ENCODE measurements around the gene TBC1D24. TPM values are rescaled to one million over a fixed set of nuclear protein-coding genes. Genes with fewer than 3 reads are reported as not detected.

The TBC1D24 gene
- polyA plus RNA-seq, 3 donors, result 0.76 to 5.9 (median 2.1) TPM

GRCh38 chr16:2483939-2484897 is 9.3 kb downstream of the TBC1D24 start:
- no peak overlapping the region for H3K4me2 ChIP-seq (replicated peaks; ENCODE audit: extremely low read depth, low read length, poor library complexity, severe bottlenecking)
- peaks cover 29 to 33% of the 10 kb centered on the region in 2 donors for H3K4me1 ChIP-seq (ENCODE audit: control insufficient read depth in 1 of 2, insufficient read depth in 2 of 2, low read length in 2 of 2)
- Mint-ChIP-seq H3K36me3 (peaks cover 18 to 49% of the 10 kb centered on the region in 2 donors), H3K27ac (peak overlapping the region in 2 of 7 donors; percentile 32 to 68), H3K4me3 (no peak overlapping the region), H3K4me1 (peaks cover 48% of the 10 kb centered on the region), H3K27me3 (ENCODE audit: low read depth in 3 of 3) (peaks cover 2 to 5% (median 4%) of the 10 kb centered on the region in 3 donors), H3K9me3 (peaks cover 0 to 2% (median 0%) of the 10 kb centered on the region in 7 donors)
- 90% methylated on average over 15 of the region's 16 CpGs for WGBS (ENCODE audit: insufficient coverage)
- no peak for DNase-seq
- no peak for TF ChIP-seq CTCF (IDR thresholded peaks at IDR 0.05)
- no peak overlapping the region for H3K9ac ChIP-seq (ENCODE audit: insufficient read depth, low read length, poor library complexity, severe bottlenecking)
- H3K36me3 ChIP-seq (replicated peaks in 1 of 2; ENCODE audit: control insufficient read depth in 1 of 2, insufficient read depth in 2 of 2, low read length in 2 of 2), result no peaks in the 10 kb centered on the region
- intact Hi-C loops (cut with micrococcal nuclease), result no loop called here
- H3K79me2 ChIP-seq (ENCODE audit: insufficient read depth, low read length), result peaks cover 52% of the 10 kb centered on the region
- no peak overlapping the region for H3K27ac ChIP-seq (ENCODE audit: low read depth in 1 of 2, low read length in 2 of 2)
- no peak overlapping the region for H2AFZ ChIP-seq (ENCODE audit: insufficient read depth, low read depth, low read length, poor library complexity, severe bottlenecking)
- H3K9me3 ChIP-seq (replicated peaks in 1 of 2; ENCODE audit: control insufficient read depth in 1 of 2, insufficient read depth in 1 of 2, low read length in 2 of 2), result no peaks in the 10 kb centered on the region
- H4K20me1 ChIP-seq (ENCODE audit: insufficient read depth, low read length), result peaks cover 24% of the 10 kb centered on the region
- H3K4me3 ChIP-seq (replicated peaks in 1 of 3; ENCODE audit: low read depth in 2 of 3, low read length in 3 of 3), result no peak overlapping the region
- no peaks in the 10 kb centered on the region for H3K27me3 ChIP-seq (ENCODE audit: control insufficient read depth in 2 of 2, insufficient read depth in 2 of 2, low read length in 2 of 2)

GRCh38 chr16:2484898-2485508 is 10.1 kb downstream of the TBC1D24 start:
- H3K4me3 ChIP-seq (replicated peaks in 1 of 3; ENCODE audit: low read depth in 2 of 3, low read length in 3 of 3), result no peak overlapping the region
- Mint-ChIP-seq H3K36me3 (peaks cover 22 to 46% of the 10 kb centered on the region in 2 donors), H3K4me1 (peaks cover 48% of the 10 kb centered on the region), H3K9me3 (peaks cover 0 to 2% (median 0%) of the 10 kb centered on the region in 7 donors), H3K4me3 (no peak overlapping the region), H3K27ac (peak overlapping the region in 1 of 7 donors; percentile 11), H3K27me3 (ENCODE audit: low read depth in 3 of 3) (peaks cover 2 to 5% (median 4%) of the 10 kb centered on the region in 3 donors)
- intact Hi-C loops (cut with micrococcal nuclease), result loop anchor here in 1 of 2 donors (5.0 kb wide), 1 partner anchor 143 kb away; the partner anchor contains the start of gene ABCA3
- H3K27me3 ChIP-seq (ENCODE audit: control insufficient read depth in 2 of 2, insufficient read depth in 2 of 2, low read length in 2 of 2), result no peaks in the 10 kb centered on the region
- H3K36me3 ChIP-seq (replicated peaks in 1 of 2; ENCODE audit: control insufficient read depth in 1 of 2, insufficient read depth in 2 of 2, low read length in 2 of 2), result peaks cover 0 to 3% of the 10 kb centered on the region in 2 donors
- no peak for TF ChIP-seq CTCF (IDR thresholded peaks at IDR 0.05)
- no peak overlapping the region for H2AFZ ChIP-seq (ENCODE audit: insufficient read depth, low read depth, low read length, poor library complexity, severe bottlenecking)
- WGBS (ENCODE audit: insufficient coverage), result 94% methylated on average over 3 of the region's 13 CpGs
- no peak overlapping the region for H3K4me2 ChIP-seq (replicated peaks; ENCODE audit: extremely low read depth, low read length, poor library complexity, severe bottlenecking)
- H3K4me1 ChIP-seq (ENCODE audit: control insufficient read depth in 1 of 2, insufficient read depth in 2 of 2, low read length in 2 of 2), result peaks cover 29 to 33% of the 10 kb centered on the region in 2 donors
- H3K9ac ChIP-seq (ENCODE audit: insufficient read depth, low read length, poor library complexity, severe bottlenecking), result no peak overlapping the region
- peaks cover 51% of the 10 kb centered on the region for H3K79me2 ChIP-seq (ENCODE audit: insufficient read depth, low read length)
- DNase-seq, result no peak
- H3K9me3 ChIP-seq (replicated peaks in 1 of 2; ENCODE audit: control insufficient read depth in 1 of 2, insufficient read depth in 1 of 2, low read length in 2 of 2), result no peaks in the 10 kb centered on the region
- H3K27ac ChIP-seq (ENCODE audit: low read depth in 1 of 2, low read length in 2 of 2), result no peak overlapping the region
- H4K20me1 ChIP-seq (ENCODE audit: insufficient read depth, low read length), result peaks cover 24% of the 10 kb centered on the region
